Measurements from ENCODE around the gene PCDH19.

- no peak for TF ChIP-seq CTCF (IDR thresholded peaks at IDR 0.05)
- TF ChIP-seq POLR2A (IDR thresholded peaks at IDR 0.05), result no peak
Measured at GRCh38 chrX:100377826-100378225, 32.2 kb downstream of the PCDH19 start.

All from adrenal gland (tissue), 5 donors.